SK-N-MC (cell line): ENCODE measurements around the gene CHPF.

Experiments
- DNase-seq: peaks from one replicate; pipeline ENCODE4 v3.0.0-alpha.2; 2011; ENCODE audit warnings: low read depth, low spot score
- H3K27ac ChIP-seq: fragments of 200-600 bp; sonication (generic); 2 replicates; pipeline ENCODE4 v1.5.1; 2016; ENCODE audit warnings: mixed run types
- H3K36me3 ChIP-seq: fragments of 200-600 bp; sonication (generic); 2 replicates; pipeline ENCODE4 v1.6.1; 2017; ENCODE audit warnings: antibody characterized with exemption, low read length, mixed read lengths; ENCODE audit not compliant: insufficient read depth
- H3K4me3 ChIP-seq: fragments of 200-600 bp; sonication (generic); 2 replicates; pipeline ENCODE4 v1.5.1; 2016
- H3K9ac ChIP-seq: fragments of 200-600 bp; sonication (generic); 2 replicates; pipeline ENCODE4 v1.8.0; 2017; ENCODE audit warnings: mixed run types, mixed read lengths; ENCODE audit not compliant: insufficient read length
- H3K9me3 ChIP-seq: fragments of 200-600 bp; sonication (generic); 2 replicates; pipeline ENCODE4 v1.6.1; 2017; ENCODE audit warnings: low read depth, mild to moderate bottlenecking, antibody characterized with exemption, low read length, moderate library complexity, mixed read lengths
- EZH2 ChIP-seq: fragments of 200-600 bp; sonication (generic); IDR thresholded peaks from one replicate; pipeline ENCODE4 v1.6.1; 2017; ENCODE audit warnings: antibody characterized with exemption
- FOXP2 ChIP-seq: optimal IDR thresholded peaks from 2 replicates; pipeline ENCODE3; 2011; ENCODE audit warnings: mild to moderate bottlenecking, moderate library complexity; ENCODE audit not compliant: insufficient read depth; ENCODE audit errors: extremely low read length, control extremely low read depth
- POLR2AphosphoS5 ChIP-seq: IDR thresholded peaks from 2 replicates; pipeline ENCODE4 v1.6.1; 2012; ENCODE audit warnings: mild to moderate bottlenecking, low read depth, low read length, borderline replicate concordance

CHPF gene

DNA sequence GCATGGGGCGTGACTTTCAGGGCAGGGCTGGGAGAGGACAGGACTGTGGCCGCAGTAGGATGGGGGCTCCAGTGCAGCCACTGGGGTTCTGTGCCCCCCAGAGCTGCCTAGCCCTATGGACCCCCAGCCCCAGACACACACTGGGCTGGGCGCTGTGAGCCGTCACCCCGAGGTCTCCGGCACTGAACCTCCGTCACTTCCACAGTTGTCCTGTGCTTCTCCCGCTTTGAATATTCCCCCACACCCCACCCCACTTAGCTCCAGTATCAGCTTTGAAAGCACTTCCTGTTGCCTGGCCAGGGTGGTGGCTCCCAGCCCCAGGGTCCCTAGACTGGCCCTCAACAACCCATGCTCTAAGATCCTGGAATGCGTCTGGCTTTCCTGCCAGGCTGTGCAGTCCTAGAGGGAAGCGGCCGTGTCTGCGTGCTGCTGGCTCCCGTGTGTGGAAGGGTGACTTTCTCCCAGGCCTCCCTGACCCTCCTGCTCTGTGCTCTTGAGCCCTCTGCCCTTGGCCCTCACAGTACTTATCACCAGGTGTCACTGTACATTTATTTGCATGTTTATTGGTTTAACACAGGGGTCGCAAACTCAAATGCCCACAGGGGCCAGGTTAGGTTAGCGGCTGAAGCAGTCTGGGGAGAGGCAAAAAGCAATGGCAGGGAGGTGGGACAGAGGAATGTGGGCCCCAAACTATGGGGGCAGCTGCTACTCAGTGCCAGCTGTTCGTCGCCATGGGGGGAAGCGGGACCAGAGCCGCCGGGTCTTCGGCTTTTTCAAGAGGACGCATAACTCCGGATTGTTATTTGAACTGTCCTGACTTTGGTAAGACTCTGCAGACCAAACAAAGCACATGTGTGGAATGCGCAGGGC is 17.8 kb upstream of the CHPF start:
- Histone ChIP-seq H3K9me3 (no peaks in the 10 kb centered on the region), H3K4me3 (no peak overlapping the region), H3K27ac (no peak overlapping the region), H3K36me3 (no peaks in the 10 kb centered on the region), H3K9ac (no peak overlapping the region)
- TF ChIP-seq FOXP2 (no peak), EZH2 (no peak), POLR2AphosphoS5 (no peak)
- DNase-seq = no peak

DNA sequence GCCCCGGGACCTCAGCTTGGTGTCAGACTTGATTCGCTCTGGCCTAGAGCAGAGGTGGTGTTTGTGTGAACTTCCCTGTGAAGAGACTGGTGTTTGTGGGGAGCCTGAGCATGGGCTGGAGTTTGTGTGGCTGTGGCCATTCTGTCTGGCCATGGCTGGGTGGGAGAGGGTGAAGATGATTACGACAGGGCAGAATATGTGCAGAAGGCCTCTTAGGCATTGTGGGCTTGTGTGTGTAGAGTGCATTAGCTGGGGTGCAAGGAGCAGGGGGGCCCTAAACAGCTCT is 17.2 kb upstream of the CHPF start:
- no peak for TF ChIP-seq FOXP2
- no peak for TF ChIP-seq EZH2
- Histone ChIP-seq H3K9me3 (no peaks in the 10 kb centered on the region), H3K4me3 (no peak overlapping the region), H3K27ac (no peak overlapping the region), H3K36me3 (no peaks in the 10 kb centered on the region), H3K9ac (no peak overlapping the region)
- DNase-seq = no peak

GRCh38 chr2:219560037-219560892 is 16.7 kb upstream of the CHPF start:
- TF ChIP-seq EZH2 (no peak), POLR2AphosphoS5 (no peak), FOXP2 (no peak)
- Histone ChIP-seq H3K4me3 (no peak overlapping the region), H3K27ac (no peak overlapping the region), H3K9me3 (no peaks in the 10 kb centered on the region), H3K36me3 (no peaks in the 10 kb centered on the region), H3K9ac (no peak overlapping the region)
- DNase-seq = no peak

GRCh38 chr2:219559156-219559915 is 15.7 kb upstream of the CHPF start:
- TF ChIP-seq EZH2 (no peak), FOXP2 (no peak)
- no peak for DNase-seq
- H3K27ac ChIP-seq = no peak overlapping the region
- no peaks in the 10 kb centered on the region for H3K36me3 ChIP-seq
- H3K9me3 ChIP-seq = no peaks in the 10 kb centered on the region
- H3K9ac ChIP-seq = no peak overlapping the region
- H3K4me3 ChIP-seq = no peak overlapping the region

DNA sequence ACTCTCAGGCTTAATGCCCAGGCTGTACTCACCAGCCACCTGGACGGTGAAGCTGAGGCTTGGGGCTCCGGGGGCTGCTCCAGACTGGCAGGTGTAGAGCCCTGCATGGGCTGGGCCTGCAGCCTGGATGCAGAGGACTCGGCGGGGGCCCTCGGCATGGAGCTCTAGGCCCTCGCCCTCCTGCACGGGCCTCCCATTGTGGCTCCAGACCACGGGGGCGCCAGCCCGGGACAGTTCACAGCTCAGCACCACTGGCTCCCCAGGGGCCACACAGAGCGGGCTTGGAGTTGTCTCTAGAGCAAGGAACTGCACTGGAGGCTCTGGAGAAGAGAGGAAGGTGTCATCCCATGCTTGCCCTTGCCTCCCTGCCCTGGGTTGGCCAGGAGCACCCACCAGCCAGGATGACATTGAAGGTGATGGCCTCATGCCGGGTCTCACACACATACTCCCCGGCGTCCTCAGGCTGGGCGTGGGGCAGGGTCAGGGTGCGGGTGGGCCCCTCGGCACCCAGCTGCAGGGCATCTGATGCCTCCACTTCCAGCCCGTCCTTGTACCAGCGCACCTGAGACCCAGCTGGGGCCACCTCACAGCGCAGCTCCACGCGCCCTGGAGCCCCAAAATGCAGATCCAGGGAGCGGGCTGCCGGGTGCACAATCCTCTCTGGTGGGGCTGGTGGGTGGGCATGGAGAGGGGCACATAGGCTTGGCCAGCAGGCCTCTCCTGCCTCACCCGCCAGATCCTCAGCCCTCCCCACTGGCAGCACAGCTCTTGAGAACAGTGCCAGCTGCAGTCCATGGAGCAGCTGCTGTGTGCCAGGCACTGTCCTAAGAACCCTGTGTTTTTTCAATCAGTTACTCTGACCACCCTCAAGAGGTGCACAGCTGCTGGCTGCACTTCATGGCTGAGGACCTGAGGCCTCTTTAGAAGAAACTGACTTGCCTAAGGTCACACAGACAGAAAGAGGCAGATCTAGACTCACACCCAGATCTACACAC is 14.5 kb upstream of the CHPF start:
- Histone ChIP-seq H3K9ac (no peak overlapping the region), H3K36me3 (no peaks in the 10 kb centered on the region), H3K27ac (no peak overlapping the region), H3K4me3 (no peak overlapping the region), H3K9me3 (no peaks in the 10 kb centered on the region)
- DNase-seq = no peak
- TF ChIP-seq FOXP2 = no peak
- TF ChIP-seq POLR2AphosphoS5 = no peak
- TF ChIP-seq EZH2 = no peak

DNA sequence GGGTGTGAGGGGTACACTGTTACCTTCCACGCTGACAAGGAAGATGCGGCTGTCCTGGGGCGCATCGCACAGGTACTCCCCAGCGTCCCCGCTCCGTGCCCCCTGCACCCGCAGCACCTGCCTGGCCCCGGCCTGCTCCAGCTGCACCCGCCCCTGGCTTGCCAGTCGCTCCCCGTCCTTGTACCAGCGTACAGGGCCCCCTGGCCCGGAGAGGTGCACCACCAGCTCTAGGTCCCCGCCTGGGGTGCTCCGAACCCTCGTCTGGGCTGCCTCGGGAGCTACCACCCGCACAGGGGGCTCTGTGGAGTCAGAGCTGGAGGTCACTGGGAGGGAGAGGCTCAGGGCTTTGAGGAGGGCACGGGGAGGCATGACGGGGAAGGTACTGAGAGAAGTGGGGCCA is 13.7 kb upstream of the CHPF start:
- H3K9ac ChIP-seq = no peak overlapping the region
- DNase-seq = no peak
- H3K4me3 ChIP-seq = no peak overlapping the region
- no peaks in the 10 kb centered on the region for H3K9me3 ChIP-seq
- TF ChIP-seq FOXP2 = no peak
- no peak for TF ChIP-seq POLR2AphosphoS5
- H3K27ac ChIP-seq = no peak overlapping the region
- H3K36me3 ChIP-seq = no peaks in the 10 kb centered on the region

DNA sequence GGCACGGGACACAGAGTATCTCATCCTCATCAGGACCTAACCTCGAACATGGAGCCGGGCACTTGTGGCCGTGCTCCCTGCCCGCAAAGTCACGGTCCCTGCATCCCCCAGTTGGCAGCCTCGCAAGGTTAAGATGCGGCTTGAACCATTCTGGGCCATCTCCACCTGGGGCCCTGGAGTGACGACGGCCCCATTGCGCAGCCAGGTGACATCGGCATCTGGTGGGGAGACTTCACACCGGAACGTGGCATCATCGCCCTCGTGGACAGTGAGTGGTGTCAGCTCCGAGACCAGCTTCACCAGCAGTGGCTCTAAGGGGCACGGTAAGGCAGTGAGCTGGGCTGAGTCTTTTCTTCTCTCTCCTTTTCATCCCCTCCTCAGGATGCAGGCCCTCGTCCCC is 12.8 kb upstream of the CHPF start:
- TF ChIP-seq EZH2 = no peak
- TF ChIP-seq POLR2AphosphoS5 = no peak
- no peak for TF ChIP-seq FOXP2
- Histone ChIP-seq H3K36me3 (no peaks in the 10 kb centered on the region), H3K9ac (no peak overlapping the region), H3K4me3 (no peak overlapping the region), H3K27ac (no peak overlapping the region), H3K9me3 (no peaks in the 10 kb centered on the region)
- no peak for DNase-seq
